ENCODE data around the gene GABPB1. TPM values are rescaled to one million over a fixed set of nuclear protein-coding genes. Genes with fewer than 3 reads are reported as not detected.

GABPB1 gene
- total and polyA plus RNA-seq, 9 donors, result 7.0 to 21.9 (median 15.1) TPM

GRCh38 chr15:50340416-50340815, 14.6 kb downstream of the GABPB1 start:
- intact Hi-C loops (cut with DNase I), result no loop called here
- Histone ChIP-seq H3K4me1 (ENCODE audit: insufficient read depth) (no peaks in the 10 kb centered on the region), H3K27ac (no peak overlapping the region), H3K9me3 (no peaks in the 10 kb centered on the region), H3K4me3 (no peak overlapping the region), H3K27me3 (no peaks in the 10 kb centered on the region), H3K36me3 (no peaks in the 10 kb centered on the region)
- TF ChIP-seq CTCF (IDR thresholded peaks at IDR 0.05) (no peak), EP300 (IDR thresholded peaks at IDR 0.05) (no peak), POLR2A (IDR thresholded peaks at IDR 0.05) (no peak)
- 98 to 100% (median 98%) methylated on average over 1 of the region's 1 CpG for WGBS, 3 donors
- no peak for DNase-seq

- Histone ChIP-seq H3K27ac (no peak overlapping the region), H3K9me3 (no peaks in the 10 kb centered on the region), H3K36me3 (no peaks in the 10 kb centered on the region), H3K4me3 (no peak overlapping the region), H3K4me1 (ENCODE audit: insufficient read depth) (no peaks in the 10 kb centered on the region), H3K27me3 (no peaks in the 10 kb centered on the region)
- TF ChIP-seq EP300 (IDR thresholded peaks at IDR 0.05) (no peak), POLR2A (IDR thresholded peaks at IDR 0.05) (no peak), CTCF (IDR thresholded peaks at IDR 0.05) (no peak)
- no peak for DNase-seq
- 81 to 92% (median 92%) methylated on average over 1 of the region's 1 CpG for WGBS, 3 donors
- intact Hi-C loops (cut with DNase I), result no loop called here
Observed at GRCh38 chr15:50339717-50340116, 15.3 kb downstream of the GABPB1 start.

DNA sequence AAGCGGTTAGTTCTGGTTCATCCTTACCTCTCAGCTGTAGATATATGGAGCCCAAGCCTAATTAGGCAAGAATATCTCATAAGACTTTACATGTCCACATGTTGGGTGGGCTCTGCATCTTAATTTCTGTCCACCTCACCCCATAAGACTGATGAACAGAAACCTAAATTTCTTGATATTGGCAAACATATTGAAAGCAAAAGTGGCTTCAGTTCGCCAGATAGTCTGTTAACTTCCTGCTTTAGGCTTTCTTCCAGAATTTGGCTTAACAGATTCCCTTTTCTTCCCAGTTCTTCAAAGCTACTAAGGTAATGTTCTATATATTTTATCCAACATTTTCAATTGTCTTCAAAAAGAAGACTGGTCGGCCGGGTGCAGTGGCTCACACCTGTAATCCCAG, 19.7 kb downstream of the GABPB1 start:
- Histone ChIP-seq H3K27ac (no peak overlapping the region), H3K36me3 (no peaks in the 10 kb centered on the region), H3K4me3 (no peak overlapping the region), H3K9me3 (no peaks in the 10 kb centered on the region), H3K4me1 (ENCODE audit: insufficient read depth) (no peaks in the 10 kb centered on the region), H3K27me3 (no peaks in the 10 kb centered on the region)
- WGBS, 3 donors, result 96 to 97% (median 97%) methylated on average over 4 of the region's 4 CpGs
- TF ChIP-seq CTCF (IDR thresholded peaks at IDR 0.05), result no peak
- no peak for TF ChIP-seq EP300 (IDR thresholded peaks at IDR 0.05)
- TF ChIP-seq POLR2A (IDR thresholded peaks at IDR 0.05), result no peak
- no peak for DNase-seq
- intact Hi-C loops (cut with DNase I), result no loop called here

- Histone ChIP-seq H3K9me3 (no peaks in the 10 kb centered on the region), H3K36me3 (no peaks in the 10 kb centered on the region), H3K27ac (no peak overlapping the region), H3K27me3 (no peaks in the 10 kb centered on the region), H3K4me1 (ENCODE audit: insufficient read depth) (no peaks in the 10 kb centered on the region), H3K4me3 (no peak overlapping the region)
- TF ChIP-seq EP300 (IDR thresholded peaks at IDR 0.05) (no peak), POLR2A (IDR thresholded peaks at IDR 0.05) (no peak), CTCF (IDR thresholded peaks at IDR 0.05) (no peak)
- WGBS, 3 donors, result 94 to 98% (median 97%) methylated on average over 4 of the region's 4 CpGs
- intact Hi-C loops (cut with DNase I), result no loop called here
- no peak for DNase-seq
Observed at GRCh38 chr15:50333229-50333628, 21.8 kb downstream of the GABPB1 start.

GRCh38 chr15:50330921-50331320, 24.1 kb downstream of the GABPB1 start:
- Histone ChIP-seq H3K27ac (no peak overlapping the region), H3K4me3 (no peak overlapping the region), H3K36me3 (no peaks in the 10 kb centered on the region), H3K9me3 (no peaks in the 10 kb centered on the region), H3K4me1 (ENCODE audit: insufficient read depth) (no peaks in the 10 kb centered on the region), H3K27me3 (no peaks in the 10 kb centered on the region)
- TF ChIP-seq CTCF (IDR thresholded peaks at IDR 0.05), result no peak
- TF ChIP-seq EP300 (IDR thresholded peaks at IDR 0.05), result no peak
- no peak for TF ChIP-seq POLR2A (IDR thresholded peaks at IDR 0.05)
- intact Hi-C loops (cut with DNase I), result no loop called here
- WGBS, 3 donors, result 94 to 96% (median 95%) methylated on average over 1 of the region's 1 CpG
- no peak for DNase-seq
